AG04449 (cell line): Measurements from ENCODE around the gene ARHGAP22.
A peak's percentile ranks its signal among the peaks of the same experiment; 100 is the strongest.

Experiments
- CTCF ChIA-PET: fragments of 350-600 bp; formaldehyde crosslinking; extraction: SDS; loops from one replicate; lab custom pipeline; 2021; ENCODE audit warnings: antibody characterized with exemption; lab: Yijun Ruan, JAX
- POLR2A ChIA-PET: fragments of 400-600, 350-600 bp; formaldehyde crosslinking; extraction: SDS; loops from one replicate; lab custom pipeline; 2020; ENCODE audit warnings: antibody characterized with exemption, inconsistent platforms; lab: Yijun Ruan, JAX
- DNase-seq: peaks from one replicate; pipeline ENCODE4 v3.0.0-alpha.2; 2010; ENCODE audit warnings: low read depth, low spot score
- H3K4me3 ChIP-seq: 2 replicates; pipeline ENCODE4 v1.5.1; 2011; ENCODE audit warnings: low read depth, mild to moderate bottlenecking, control low read depth, low read length
- TF ChIP-seq, protein P1 (sequence below): IDR thresholded peaks from one replicate; pipeline ENCODE4 v1.5.1; 2011; ENCODE audit warnings: mild to moderate bottlenecking, moderate library complexity, low read length, control low read depth, inconsistent platforms; ENCODE audit not compliant: insufficient read depth; ENCODE audit errors: missing control alignments

Gene ARHGAP22

DNA sequence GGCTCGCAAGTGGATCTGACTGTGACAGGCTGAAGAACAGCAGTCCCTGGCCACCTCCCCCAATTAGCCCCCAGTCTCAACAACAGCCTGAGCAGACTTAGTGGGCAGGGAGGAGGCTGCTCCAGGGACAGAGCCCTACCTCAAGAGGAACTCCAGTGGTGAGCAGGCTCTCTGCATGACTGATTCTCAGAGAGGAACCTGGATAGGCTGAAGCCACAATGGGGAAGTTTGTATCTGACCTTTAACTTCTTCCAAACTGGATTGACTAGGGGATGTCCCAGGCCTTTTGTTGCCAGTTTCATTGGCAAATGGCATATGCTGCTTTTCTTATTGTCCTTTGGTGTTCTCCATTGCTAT is 93.0 kb downstream of the ARHGAP22 start:
- ChIA-PET CTCF (interaction anchor here (1.2 to 4.3 kb wide), 3 partner anchors 9 to 150 kb away, joined by 3 to 19 read pairs (median 4); no protein-coding TSS in a partner anchor), POLR2A (no interaction called here)
- no peak for DNase-seq
- TF ChIP-seq, protein P1, sequence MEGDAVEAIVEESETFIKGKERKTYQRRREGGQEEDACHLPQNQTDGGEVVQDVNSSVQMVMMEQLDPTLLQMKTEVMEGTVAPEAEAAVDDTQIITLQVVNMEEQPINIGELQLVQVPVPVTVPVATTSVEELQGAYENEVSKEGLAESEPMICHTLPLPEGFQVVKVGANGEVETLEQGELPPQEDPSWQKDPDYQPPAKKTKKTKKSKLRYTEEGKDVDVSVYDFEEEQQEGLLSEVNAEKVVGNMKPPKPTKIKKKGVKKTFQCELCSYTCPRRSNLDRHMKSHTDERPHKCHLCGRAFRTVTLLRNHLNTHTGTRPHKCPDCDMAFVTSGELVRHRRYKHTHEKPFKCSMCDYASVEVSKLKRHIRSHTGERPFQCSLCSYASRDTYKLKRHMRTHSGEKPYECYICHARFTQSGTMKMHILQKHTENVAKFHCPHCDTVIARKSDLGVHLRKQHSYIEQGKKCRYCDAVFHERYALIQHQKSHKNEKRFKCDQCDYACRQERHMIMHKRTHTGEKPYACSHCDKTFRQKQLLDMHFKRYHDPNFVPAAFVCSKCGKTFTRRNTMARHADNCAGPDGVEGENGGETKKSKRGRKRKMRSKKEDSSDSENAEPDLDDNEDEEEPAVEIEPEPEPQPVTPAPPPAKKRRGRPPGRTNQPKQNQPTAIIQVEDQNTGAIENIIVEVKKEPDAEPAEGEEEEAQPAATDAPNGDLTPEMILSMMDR: no peak
- H3K4me3 ChIP-seq: no peak overlapping the region

DNA sequence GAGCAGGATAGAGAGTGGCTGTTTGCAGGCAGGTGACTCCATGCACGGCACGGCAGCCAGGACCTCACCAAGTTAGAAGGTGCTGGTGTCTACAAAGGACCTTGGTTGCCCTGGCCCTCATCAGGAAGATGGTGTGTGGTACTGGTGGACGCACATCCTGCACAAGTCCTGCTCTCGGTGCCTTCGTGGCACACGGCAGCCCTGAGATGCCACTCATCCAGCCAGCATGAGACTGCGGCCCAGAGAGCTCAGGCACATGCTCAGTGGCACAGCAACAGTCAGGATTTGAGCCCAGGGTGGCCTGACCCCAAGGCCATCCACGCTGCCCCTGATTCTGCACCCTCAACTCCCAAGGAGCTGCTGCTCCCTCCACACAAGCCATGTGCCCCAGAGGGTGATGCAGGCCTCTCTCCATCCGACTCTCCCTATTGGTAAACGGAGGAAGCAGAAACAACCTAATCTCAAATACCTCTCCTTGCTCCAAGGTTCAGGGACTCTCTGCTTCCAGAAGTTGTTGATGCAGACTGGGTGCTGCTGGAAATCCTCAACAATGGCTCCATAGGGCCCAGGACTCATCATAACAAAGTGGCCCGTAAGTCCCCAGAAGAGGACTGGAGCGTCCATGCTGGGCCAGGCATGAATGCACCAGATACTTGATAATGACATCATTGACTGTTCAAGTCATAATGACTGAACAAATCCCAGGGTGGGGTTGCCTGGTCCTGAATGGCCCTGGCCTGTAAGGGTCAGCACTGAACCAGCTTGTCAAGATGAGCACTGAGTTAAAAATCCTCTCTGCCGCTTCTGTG is 93.6 kb downstream of the ARHGAP22 start:
- CTCF ChIA-PET: interaction anchor here (1.2 to 4.3 kb wide), 3 partner anchors 10 to 150 kb away, joined by 3 to 19 read pairs (median 4); no protein-coding TSS in a partner anchor
- DNase-seq: no peak
- POLR2A ChIA-PET: no interaction called here

DNA sequence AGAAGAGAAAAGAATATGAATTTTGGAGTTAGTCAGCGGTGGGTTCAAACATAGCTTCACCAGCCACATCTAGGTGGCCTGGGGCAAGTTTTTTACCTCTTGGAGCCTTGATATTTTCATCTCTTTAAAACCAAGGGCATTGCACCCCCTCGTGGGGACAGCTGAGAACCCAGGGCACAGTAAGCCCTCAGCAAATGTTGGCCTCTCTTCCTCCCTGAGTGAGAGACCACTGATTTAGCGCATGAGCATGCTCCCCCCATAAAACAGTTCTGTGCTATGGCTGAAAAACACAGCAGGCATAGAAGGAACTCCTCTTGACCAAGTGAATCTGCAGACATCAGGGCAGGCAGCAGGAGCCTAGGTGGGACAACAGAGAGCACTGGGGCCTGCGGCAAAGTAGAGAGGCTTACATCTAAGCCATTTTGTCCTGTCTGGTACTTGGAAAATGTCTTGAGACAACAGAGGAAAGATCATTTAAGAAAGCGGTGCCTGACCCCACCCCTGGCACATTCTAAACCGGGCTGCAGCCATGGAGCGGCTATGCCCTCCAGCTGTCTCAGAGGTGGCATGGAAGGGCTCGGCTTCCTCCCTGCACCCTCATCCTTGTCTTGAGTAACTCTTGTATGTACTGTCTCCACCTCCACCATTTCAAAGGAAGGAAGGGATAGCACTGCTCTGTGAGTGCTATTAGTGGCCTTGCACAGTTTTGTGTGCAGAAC is 94.7 kb downstream of the ARHGAP22 start:
- ChIA-PET POLR2A (no interaction called here), CTCF (interaction anchor here (0.7 to 6.4 kb wide), 5 partner anchors 66 to 147 kb away, joined by 3 to 58 read pairs (median 4); no protein-coding TSS in a partner anchor)
- no peak for DNase-seq
- TF ChIP-seq, protein P1: peak; percentile 39
- H3K4me3 ChIP-seq: no peak overlapping the region

More for the DNA sequence above, 93.6 kb downstream of the ARHGAP22 start:
- TF ChIP-seq, protein P1: no peak
- H3K4me3 ChIP-seq: no peak overlapping the region

DNA sequence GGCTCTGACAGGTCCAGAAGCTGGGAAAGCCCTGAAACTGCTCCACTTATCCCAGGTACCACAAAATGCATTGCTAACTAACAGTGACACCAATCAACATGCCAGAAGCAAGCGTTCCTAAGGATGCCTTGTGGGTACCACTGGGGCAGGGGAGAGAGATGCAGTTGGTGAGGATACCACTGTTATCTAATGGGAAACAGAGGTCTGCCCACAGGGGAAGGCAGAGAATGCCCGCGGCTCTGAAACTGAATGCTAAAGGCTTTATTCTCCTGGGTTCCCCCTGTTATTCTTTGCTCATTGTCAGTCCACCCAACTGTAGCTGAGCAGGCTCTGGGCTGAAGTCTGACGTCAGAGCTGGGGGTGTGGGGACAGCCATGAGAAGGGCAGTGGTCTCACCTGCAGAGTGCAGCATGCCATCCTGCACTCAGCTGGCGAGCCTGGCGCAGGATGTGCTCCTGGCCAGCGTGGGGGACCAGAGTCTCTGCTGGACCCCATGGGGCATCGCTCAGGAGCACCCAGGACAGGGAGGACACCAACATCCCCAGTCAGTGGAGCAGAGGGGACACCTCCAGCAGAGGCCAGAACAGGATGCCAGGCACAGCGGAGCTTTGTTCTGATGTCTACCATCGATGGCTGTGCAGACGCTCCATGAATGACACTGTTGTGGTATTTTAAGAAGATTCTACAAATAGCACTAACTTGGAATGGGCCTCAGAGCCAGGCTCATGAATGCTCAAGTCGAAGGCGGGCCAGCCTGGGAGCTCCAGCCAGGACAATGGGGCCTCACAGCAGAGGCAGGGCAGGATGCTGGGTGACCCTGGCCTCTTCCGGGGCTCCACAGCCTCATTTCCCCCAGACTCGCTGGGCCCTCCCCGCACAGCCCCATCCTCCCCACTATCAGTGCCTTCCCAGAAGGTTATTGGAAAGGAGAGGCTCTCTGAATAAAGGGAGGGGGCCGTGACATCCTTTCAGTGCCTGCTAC is 95.8 kb downstream of the ARHGAP22 start:
- CTCF ChIA-PET: interaction anchor here (1.0 to 6.4 kb wide), 7 partner anchors 9 to 148 kb away, joined by 4 to 58 read pairs (median 5); no protein-coding TSS in a partner anchor
- POLR2A ChIA-PET: no interaction called here
- DNase-seq: no peak
- no peak overlapping the region for H3K4me3 ChIP-seq
- TF ChIP-seq, protein P1: no peak

DNA sequence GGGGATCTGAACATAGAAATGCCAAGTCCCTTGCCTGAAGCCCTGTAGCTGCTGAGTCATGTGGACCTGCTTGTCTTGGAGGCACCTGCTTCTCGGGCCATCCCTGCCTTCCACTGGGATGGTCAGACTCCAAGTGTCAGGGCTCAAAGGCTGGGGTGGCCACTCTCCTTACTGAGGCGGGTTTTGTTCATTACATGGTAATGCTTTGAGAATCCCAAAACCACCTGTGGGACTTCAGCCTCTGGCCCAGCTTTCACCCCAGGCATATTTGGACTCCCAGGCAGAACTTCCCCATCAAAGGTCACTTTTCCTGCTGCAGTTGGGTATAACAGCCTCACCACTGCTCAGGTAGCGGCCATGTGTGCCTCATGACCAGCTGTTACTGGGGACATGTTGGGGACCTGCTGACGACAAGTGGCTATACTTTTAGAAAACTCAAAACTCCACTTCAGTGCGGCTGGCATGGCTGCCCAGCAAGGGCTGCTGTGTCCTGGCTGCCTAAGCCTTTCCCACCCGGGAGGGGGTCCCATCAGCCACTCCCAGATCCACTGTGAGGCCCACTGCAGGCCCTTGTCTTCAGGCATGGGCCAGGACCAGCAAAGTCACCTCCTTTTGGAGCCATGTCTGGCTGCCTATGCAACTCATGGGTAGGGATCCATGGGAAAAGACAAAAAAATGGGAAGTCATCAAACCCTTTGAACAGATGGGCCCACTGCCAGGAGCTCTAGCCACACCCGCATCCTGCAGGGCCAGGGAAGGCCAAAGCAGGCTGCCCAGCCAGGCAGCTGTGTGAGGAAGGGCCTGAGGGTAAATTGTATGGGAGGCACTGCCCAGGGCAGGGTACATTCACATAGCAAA is 96.7 kb downstream of the ARHGAP22 start:
- TF ChIP-seq, protein P1: no peak
- CTCF ChIA-PET: interaction anchor here (1.1 to 6.4 kb wide), 6 partner anchors 8 to 149 kb away, joined by 3 to 58 read pairs (median 8); no protein-coding TSS in a partner anchor
- DNase-seq: no peak
- POLR2A ChIA-PET: no interaction called here
- H3K4me3 ChIP-seq: no peak overlapping the region
